ENCODE measurements around the gene SH3BP2.

Gene SH3BP2

GRCh38 chr4:2863649-2864048 lies 70.8 kb downstream of the SH3BP2 start:
- Histone ChIP-seq H3K36me3 (ENCODE audit: control insufficient read depth, low read depth, low read length) (no peaks in the 10 kb centered on the region), H3K27me3 (ENCODE audit: control insufficient read depth, insufficient read depth, low read length) (no peaks in the 10 kb centered on the region), H3K9ac (ENCODE audit: low read length) (no peak overlapping the region), H3K4me1 (ENCODE audit: control insufficient read depth, low read depth, low read length) (peaks cover 42% of the 10 kb centered on the region), H3K27ac (ENCODE audit: low read length) (no peak overlapping the region), H3K9me3 (ENCODE audit: control insufficient read depth, low read depth, low read length) (no peaks in the 10 kb centered on the region), H3K4me3 (ENCODE audit: low read length) (no peak overlapping the region)

- H3K4me1 ChIP-seq (ENCODE audit: control insufficient read depth, low read depth, low read length), result peaks cover 46% of the 10 kb centered on the region
Observed at GRCh38 chr4:2865196-2865780, 72.4 kb downstream of the SH3BP2 start.

GRCh38 chr4:2866160-2866861 lies 73.4 kb downstream of the SH3BP2 start:
- H3K9ac ChIP-seq (ENCODE audit: low read length), result no peak overlapping the region
- H3K36me3 ChIP-seq (ENCODE audit: control insufficient read depth, low read depth, low read length), result no peaks in the 10 kb centered on the region
- peaks cover 37% of the 10 kb centered on the region for H3K4me1 ChIP-seq (ENCODE audit: control insufficient read depth, low read depth, low read length)
- no peaks in the 10 kb centered on the region for H3K9me3 ChIP-seq (ENCODE audit: control insufficient read depth, low read depth, low read length)
- no peak overlapping the region for H3K27ac ChIP-seq (ENCODE audit: low read length)
- no peaks in the 10 kb centered on the region for H3K27me3 ChIP-seq (ENCODE audit: control insufficient read depth, insufficient read depth, low read length)
- H3K4me3 ChIP-seq (ENCODE audit: low read length), result no peak overlapping the region

More at GRCh38 chr4:2865196-2865780, 72.4 kb downstream of the SH3BP2 start:
- no peak overlapping the region for H3K9ac ChIP-seq (ENCODE audit: low read length)
- no peaks in the 10 kb centered on the region for H3K27me3 ChIP-seq (ENCODE audit: control insufficient read depth, insufficient read depth, low read length)
- no peaks in the 10 kb centered on the region for H3K36me3 ChIP-seq (ENCODE audit: control insufficient read depth, low read depth, low read length)
- no peak overlapping the region for H3K27ac ChIP-seq (ENCODE audit: low read length)
- H3K9me3 ChIP-seq (ENCODE audit: control insufficient read depth, low read depth, low read length), result no peaks in the 10 kb centered on the region
- H3K4me3 ChIP-seq (ENCODE audit: low read length), result no peak overlapping the region

- Histone ChIP-seq H3K4me1 (ENCODE audit: control insufficient read depth, low read depth, low read length) (peaks cover 31% of the 10 kb centered on the region), H3K9ac (ENCODE audit: low read length) (no peak overlapping the region), H3K27me3 (ENCODE audit: control insufficient read depth, insufficient read depth, low read length) (no peaks in the 10 kb centered on the region), H3K27ac (ENCODE audit: low read length) (no peak overlapping the region), H3K4me3 (ENCODE audit: low read length) (no peak overlapping the region), H3K9me3 (ENCODE audit: control insufficient read depth, low read depth, low read length) (no peaks in the 10 kb centered on the region), H3K36me3 (ENCODE audit: control insufficient read depth, low read depth, low read length) (no peaks in the 10 kb centered on the region)
Observed at GRCh38 chr4:2866891-2867290, 74.0 kb downstream of the SH3BP2 start.

- Histone ChIP-seq H3K36me3 (ENCODE audit: control insufficient read depth, low read depth, low read length) (no peaks in the 10 kb centered on the region), H3K27ac (ENCODE audit: low read length) (no peak overlapping the region)
Observed at GRCh38 chr4:2867758-2868491, 75.0 kb downstream of the SH3BP2 start.

GRCh38 chr4:2868877-2869487 lies 76.1 kb downstream of the SH3BP2 start:
- Histone ChIP-seq H3K4me3 (ENCODE audit: low read length) (no peak overlapping the region), H3K27ac (ENCODE audit: low read length) (no peak overlapping the region), H3K36me3 (ENCODE audit: control insufficient read depth, low read depth, low read length) (no peaks in the 10 kb centered on the region), H3K9ac (ENCODE audit: low read length) (no peak overlapping the region), H3K27me3 (ENCODE audit: control insufficient read depth, insufficient read depth, low read length) (no peaks in the 10 kb centered on the region), H3K4me1 (ENCODE audit: control insufficient read depth, low read depth, low read length) (peaks cover 22% of the 10 kb centered on the region), H3K9me3 (ENCODE audit: control insufficient read depth, low read depth, low read length) (no peaks in the 10 kb centered on the region)

More at GRCh38 chr4:2867758-2868491, 75.0 kb downstream of the SH3BP2 start:
- no peaks in the 10 kb centered on the region for H3K27me3 ChIP-seq (ENCODE audit: control insufficient read depth, insufficient read depth, low read length)
- peaks cover 22% of the 10 kb centered on the region for H3K4me1 ChIP-seq (ENCODE audit: control insufficient read depth, low read depth, low read length)
- H3K9ac ChIP-seq (ENCODE audit: low read length), result no peak overlapping the region
- no peaks in the 10 kb centered on the region for H3K9me3 ChIP-seq (ENCODE audit: control insufficient read depth, low read depth, low read length)
- peak overlapping the region; percentile 6 for H3K4me3 ChIP-seq (ENCODE audit: low read length)

- Histone ChIP-seq H3K4me1 (ENCODE audit: control insufficient read depth, low read depth, low read length) (peaks cover 22% of the 10 kb centered on the region), H3K36me3 (ENCODE audit: control insufficient read depth, low read depth, low read length) (no peaks in the 10 kb centered on the region), H3K9me3 (ENCODE audit: control insufficient read depth, low read depth, low read length) (no peaks in the 10 kb centered on the region), H3K4me3 (ENCODE audit: low read length) (no peak overlapping the region), H3K9ac (ENCODE audit: low read length) (no peak overlapping the region), H3K27ac (ENCODE audit: low read length) (no peak overlapping the region), H3K27me3 (ENCODE audit: control insufficient read depth, insufficient read depth, low read length) (no peaks in the 10 kb centered on the region)
Observed at GRCh38 chr4:2869659-2870058, 76.8 kb downstream of the SH3BP2 start.

GRCh38 chr4:2870082-2870481 lies 77.2 kb downstream of the SH3BP2 start:
- Histone ChIP-seq H3K4me3 (ENCODE audit: low read length) (no peak overlapping the region), H3K27ac (ENCODE audit: low read length) (no peak overlapping the region), H3K36me3 (ENCODE audit: control insufficient read depth, low read depth, low read length) (no peaks in the 10 kb centered on the region), H3K4me1 (ENCODE audit: control insufficient read depth, low read depth, low read length) (peaks cover 22% of the 10 kb centered on the region), H3K9me3 (ENCODE audit: control insufficient read depth, low read depth, low read length) (no peaks in the 10 kb centered on the region), H3K9ac (ENCODE audit: low read length) (no peak overlapping the region), H3K27me3 (ENCODE audit: control insufficient read depth, insufficient read depth, low read length) (no peaks in the 10 kb centered on the region)

GRCh38 chr4:2871466-2871865 lies 78.6 kb downstream of the SH3BP2 start:
- no peaks in the 10 kb centered on the region for H3K9me3 ChIP-seq (ENCODE audit: control insufficient read depth, low read depth, low read length)
- no peak overlapping the region for H3K4me3 ChIP-seq (ENCODE audit: low read length)
- no peaks in the 10 kb centered on the region for H3K27me3 ChIP-seq (ENCODE audit: control insufficient read depth, insufficient read depth, low read length)
- H3K36me3 ChIP-seq (ENCODE audit: control insufficient read depth, low read depth, low read length), result peaks cover 5% of the 10 kb centered on the region
- no peak overlapping the region for H3K27ac ChIP-seq (ENCODE audit: low read length)
- no peak overlapping the region for H3K9ac ChIP-seq (ENCODE audit: low read length)
- peaks cover 21% of the 10 kb centered on the region for H3K4me1 ChIP-seq (ENCODE audit: control insufficient read depth, low read depth, low read length)

- Histone ChIP-seq H3K9me3 (ENCODE audit: control insufficient read depth, low read depth, low read length) (no peaks in the 10 kb centered on the region), H3K27ac (ENCODE audit: low read length) (no peak overlapping the region)
Observed at GRCh38 chr4:2871911-2872310, 79.0 kb downstream of the SH3BP2 start.

GRCh38 chr4:2873329-2873728 lies 80.4 kb downstream of the SH3BP2 start:
- no peak overlapping the region for H3K27ac ChIP-seq (ENCODE audit: low read length)

More at GRCh38 chr4:2871911-2872310, 79.0 kb downstream of the SH3BP2 start:
- Histone ChIP-seq H3K4me3 (ENCODE audit: low read length) (no peak overlapping the region), H3K4me1 (ENCODE audit: control insufficient read depth, low read depth, low read length) (peaks cover 19% of the 10 kb centered on the region), H3K36me3 (ENCODE audit: control insufficient read depth, low read depth, low read length) (peaks cover 5% of the 10 kb centered on the region), H3K9ac (ENCODE audit: low read length) (no peak overlapping the region), H3K27me3 (ENCODE audit: control insufficient read depth, insufficient read depth, low read length) (no peaks in the 10 kb centered on the region)

More at GRCh38 chr4:2873329-2873728, 80.4 kb downstream of the SH3BP2 start:
- Histone ChIP-seq H3K4me3 (ENCODE audit: low read length) (no peak overlapping the region), H3K4me1 (ENCODE audit: control insufficient read depth, low read depth, low read length) (peaks cover 8% of the 10 kb centered on the region), H3K36me3 (ENCODE audit: control insufficient read depth, low read depth, low read length) (peaks cover 5% of the 10 kb centered on the region), H3K9ac (ENCODE audit: low read length) (no peak overlapping the region), H3K9me3 (ENCODE audit: control insufficient read depth, low read depth, low read length) (no peaks in the 10 kb centered on the region), H3K27me3 (ENCODE audit: control insufficient read depth, insufficient read depth, low read length) (no peaks in the 10 kb centered on the region)
